HepG2 (cell line): ENCODE measurements around the gene IQCN. TPM values are rescaled to one million over a fixed set of nuclear protein-coding genes. Genes with fewer than 3 reads are reported as not detected.
A peak's percentile ranks its signal among the peaks of the same experiment; 100 is the strongest.

Experiments used
- AKAP8 ChIP-seq: sonication (generic); formaldehyde crosslinking; IDR thresholded peaks from 2 replicates; pipeline ENCODE4 v1.5.1; 2020; ENCODE audit warnings: mild to moderate bottlenecking, missing genetic modification reagents
- BCL3 ChIP-seq: sonication (generic); formaldehyde crosslinking; IDR thresholded peaks from 2 replicates; pipeline ENCODE4 v1.5.1; 2020; ENCODE audit warnings: mild to moderate bottlenecking, missing genetic modification reagents, moderate library complexity
- FOXO1 ChIP-seq: sonication (generic); formaldehyde crosslinking; IDR thresholded peaks from 2 replicates; pipeline ENCODE4 v1.4.0; 2020; ENCODE audit warnings: missing genetic modification reagents
- GATAD2A ChIP-seq: IDR thresholded peaks from 2 replicates; pipeline ENCODE4 v1.6.1; 2016
- HNF4A ChIP-seq: sonication (generic); formaldehyde crosslinking; IDR thresholded peaks from 2 replicates; pipeline ENCODE4 v1.4.0; 2020; ENCODE audit warnings: missing genetic modification reagents
- KAT7 ChIP-seq: IDR thresholded peaks from 2 replicates; pipeline ENCODE4 v1.6.1; 2018; ENCODE audit warnings: borderline replicate concordance, missing compliant biosample characterization
- LCORL ChIP-seq, 2 experiments: fragments of 450-650 bp in 1 of 2; sonication (generic) in 1 of 2; formaldehyde crosslinking in 1 of 2; IDR thresholded peaks; 2 replicates each; pipeline versions ENCODE4 v1.5.0 to v1.6.1; 2017 to 2020; ENCODE audit warnings: antibody characterized with exemption in 1 of 2, missing genetic modification reagents in 1 of 2
- NFIB ChIP-seq: sonication (generic); formaldehyde crosslinking; IDR thresholded peaks from 2 replicates; pipeline ENCODE4 v1.9.0; 2021; ENCODE audit warnings: missing genetic modification reagents, mild to moderate bottlenecking, borderline replicate concordance
- SCMH1 ChIP-seq: sonication (generic); formaldehyde crosslinking; IDR thresholded peaks from 2 replicates; pipeline ENCODE4 v1.9.0; 2021; ENCODE audit warnings: missing genetic modification reagents, mild to moderate bottlenecking, borderline replicate concordance
- ZNF276 ChIP-seq: sonication (generic); formaldehyde crosslinking; IDR thresholded peaks from 2 replicates; pipeline ENCODE4 v1.4.0; 2020; ENCODE audit warnings: mild to moderate bottlenecking, low read depth, missing genetic modification reagents
- ZNF646 ChIP-seq: sonication (generic); formaldehyde crosslinking; IDR thresholded peaks from 2 replicates; pipeline ENCODE4 v1.9.0; 2021; ENCODE audit warnings: mild to moderate bottlenecking, missing genetic modification reagents
- ZNF768 ChIP-seq: sonication (generic); formaldehyde crosslinking; IDR thresholded peaks from 2 replicates; pipeline ENCODE4 v1.4.0; 2020; ENCODE audit warnings: missing genetic modification reagents
- polyA plus RNA-seq, 8 experiments: library from polyadenylated mRNA; depleted of rRNA in 3 of 8; stranded (reverse) in 7 of 8; unstranded in 1 of 8; fragments of >200 nt; fragmentation: Illumina TruSeq in 4 of 8; extraction: Trizol in 4 of 8; gene quantifications; 2 replicates each; pipeline versions ENCODE4 v1.2.1 to v1.2.3, GENCODE V29; 2011 to 2016; ENCODE audit warnings: low read depth in 4 of 8, missing spikeins in 1 of 8, mixed read lengths in 1 of 8; ENCODE audit not compliant: insufficient read depth in 1 of 8
- total RNA-seq, 5 experiments: library from RNA; depleted of rRNA; stranded (reverse); fragments of >200 nt; fragmentation: Illumina TruSeq; extraction: Trizol; gene quantifications; 2 replicates each; pipeline ENCODE4 v1.2.3, GENCODE V29; 2016; ENCODE audit warnings: low read depth in 1 of 5
- TF ChIP-seq, protein P1 (sequence below): sonication (generic); formaldehyde crosslinking; IDR thresholded peaks from 2 replicates; pipeline ENCODE4 v1.5.0; 2020; ENCODE audit warnings: missing genetic modification reagents
- TF ChIP-seq, protein P2 (sequence below): sonication (generic); formaldehyde crosslinking; IDR thresholded peaks from 2 replicates; pipeline ENCODE4 v1.4.0; 2020; ENCODE audit warnings: missing genetic modification reagents, borderline replicate concordance
- TF ChIP-seq, protein P3 (sequence below): sonication (generic); formaldehyde crosslinking; IDR thresholded peaks from 2 replicates; pipeline ENCODE4 v1.5.0; 2020; ENCODE audit warnings: missing genetic modification reagents

Gene IQCN
- total and polyA plus RNA-seq, 2 of the 13 experiments (the other 11 are each of a cell fraction or from before 2014, with no cell fraction given), result 0.04 to 0.18 TPM

DNA sequence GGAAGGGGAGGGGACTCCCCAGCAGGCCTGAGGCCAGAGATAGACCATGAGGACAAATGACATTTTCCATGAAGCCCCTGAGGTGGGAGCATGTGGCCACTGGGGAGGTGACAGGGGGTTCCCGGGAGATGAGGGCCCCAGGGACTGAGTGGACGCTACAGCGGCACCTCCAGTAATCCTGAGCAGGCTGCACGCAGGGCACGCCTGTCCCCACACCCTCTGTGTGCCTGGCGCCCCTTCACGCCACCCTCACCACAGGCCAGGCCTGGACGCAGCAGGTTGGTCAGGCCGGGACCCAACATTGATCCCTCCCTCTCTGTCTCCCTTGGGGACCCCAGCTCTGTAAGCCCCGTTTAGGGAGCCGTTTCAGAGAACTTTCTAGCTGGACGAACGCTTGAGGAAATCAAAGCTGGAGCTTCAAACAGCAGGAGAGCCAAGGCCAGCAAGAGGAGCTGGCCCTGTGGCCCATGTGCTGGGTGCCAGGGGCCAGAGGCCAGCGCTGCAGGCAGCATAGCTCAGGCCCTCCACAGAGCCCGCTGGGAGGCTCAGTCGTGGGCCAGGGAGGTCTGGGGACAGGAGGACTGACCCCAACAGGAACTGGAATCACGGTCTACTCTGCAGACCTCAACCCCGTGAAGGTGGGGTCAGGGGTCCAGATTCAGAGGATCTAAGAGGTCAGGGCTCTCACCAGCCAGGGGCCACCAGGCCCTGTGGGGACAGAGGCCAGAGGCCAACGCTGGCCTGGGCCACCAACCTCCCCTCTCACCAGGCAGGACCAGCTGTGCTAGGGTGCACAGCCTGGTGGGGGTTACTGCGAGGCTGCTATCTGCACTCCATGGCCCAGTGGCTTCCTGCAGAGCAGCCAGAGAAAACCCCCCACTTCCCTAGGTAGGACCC, 34.0 kb upstream of the IQCN start (continued):
- no peak for TF ChIP-seq NFIB (CRISPR knock-in tag)
- TF ChIP-seq ZNF276 (CRISPR knock-in tag), result no peak
- TF ChIP-seq AKAP8, result no peak
- TF ChIP-seq, protein P1, sequence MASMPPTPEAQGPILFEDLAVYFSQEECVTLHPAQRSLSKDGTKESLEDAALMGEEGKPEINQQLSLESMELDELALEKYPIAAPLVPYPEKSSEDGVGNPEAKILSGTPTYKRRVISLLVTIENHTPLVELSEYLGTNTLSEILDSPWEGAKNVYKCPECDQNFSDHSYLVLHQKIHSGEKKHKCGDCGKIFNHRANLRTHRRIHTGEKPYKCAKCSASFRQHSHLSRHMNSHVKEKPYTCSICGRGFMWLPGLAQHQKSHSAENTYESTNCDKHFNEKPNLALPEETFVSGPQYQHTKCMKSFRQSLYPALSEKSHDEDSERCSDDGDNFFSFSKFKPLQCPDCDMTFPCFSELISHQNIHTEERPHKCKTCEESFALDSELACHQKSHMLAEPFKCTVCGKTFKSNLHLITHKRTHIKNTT (CRISPR knock-in tag), result no peak
- TF ChIP-seq LCORL (IDR thresholded peaks at IDR 0.05), result no peak
- TF ChIP-seq LCORL (CRISPR knock-in tag; IDR thresholded peaks at IDR 0.05), result 0 out of 2 replicates have a peak, but pooled peaks have one; percentile 18
- TF ChIP-seq SCMH1 (CRISPR knock-in tag), result no peak
- TF ChIP-seq HNF4A (CRISPR knock-in tag), result peak; percentile 45
- peak; percentile 44; the same call in 1 of the 2 replicates for TF ChIP-seq ZNF768 (CRISPR knock-in tag)
- no peak for TF ChIP-seq GATAD2A (CRISPR knock-in tag)
- TF ChIP-seq BCL3, result no peak
- no peak for TF ChIP-seq KAT7 (CRISPR knock-in tag)
- TF ChIP-seq, protein P2, sequence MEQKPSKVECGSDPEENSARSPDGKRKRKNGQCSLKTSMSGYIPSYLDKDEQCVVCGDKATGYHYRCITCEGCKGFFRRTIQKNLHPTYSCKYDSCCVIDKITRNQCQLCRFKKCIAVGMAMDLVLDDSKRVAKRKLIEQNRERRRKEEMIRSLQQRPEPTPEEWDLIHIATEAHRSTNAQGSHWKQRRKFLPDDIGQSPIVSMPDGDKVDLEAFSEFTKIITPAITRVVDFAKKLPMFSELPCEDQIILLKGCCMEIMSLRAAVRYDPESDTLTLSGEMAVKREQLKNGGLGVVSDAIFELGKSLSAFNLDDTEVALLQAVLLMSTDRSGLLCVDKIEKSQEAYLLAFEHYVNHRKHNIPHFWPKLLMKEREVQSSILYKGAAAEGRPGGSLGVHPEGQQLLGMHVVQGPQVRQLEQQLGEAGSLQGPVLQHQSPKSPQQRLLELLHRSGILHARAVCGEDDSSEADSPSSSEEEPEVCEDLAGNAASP (CRISPR knock-in tag), result peak; percentile 20; the same call in 1 of the 2 replicates
- TF ChIP-seq FOXO1 (CRISPR knock-in tag), result no peak
- TF ChIP-seq, protein P3, sequence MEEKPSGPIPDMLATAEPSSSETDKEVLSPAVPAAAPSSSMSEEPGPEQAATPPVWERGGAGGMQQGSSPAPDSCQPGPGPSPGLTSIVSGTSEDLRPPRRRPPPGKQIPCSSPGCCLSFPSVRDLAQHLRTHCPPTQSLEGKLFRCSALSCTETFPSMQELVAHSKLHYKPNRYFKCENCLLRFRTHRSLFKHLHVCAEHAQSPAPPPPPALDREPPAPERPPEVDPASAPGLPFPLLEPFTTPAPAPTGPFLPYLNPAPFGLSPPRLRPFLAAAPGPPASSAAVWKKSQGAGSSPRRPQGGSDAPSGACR (CRISPR knock-in tag), result no peak
- no peak for TF ChIP-seq ZNF646 (CRISPR knock-in tag)
